AG04450 (cell line): ENCODE data around the gene SPSB3. TPM values are rescaled to one million over a fixed set of nuclear protein-coding genes. Genes with fewer than 3 reads are reported as not detected.

Experiments
- CTCF ChIA-PET: fragments of 300-600, 350-600 bp; formaldehyde crosslinking; extraction: SDS; loops from one replicate; lab custom pipeline; 2022; ENCODE audit warnings: antibody characterized with exemption, inconsistent platforms; lab: Charles Lee
- POLR2A ChIA-PET: fragments of 350-600 bp; formaldehyde crosslinking; extraction: SDS; loops from one replicate; lab custom pipeline; 2021; ENCODE audit warnings: antibody characterized with exemption, inconsistent platforms; lab: Yijun Ruan, JAX
- DNase-seq: peaks from one replicate; pipeline ENCODE4 v3.0.0-alpha.2; 2011; ENCODE audit warnings: low read depth, low spot score
- H3K27ac ChIP-seq: one replicate; pipeline ENCODE4 v1.5.1; 2012; ENCODE audit warnings: low read depth, low read length, control low read depth
- H3K27me3 ChIP-seq: one replicate; pipeline ENCODE4 v1.6.0; 2012; ENCODE audit warnings: low read length; ENCODE audit not compliant: control insufficient read depth, insufficient read depth
- H3K4me3 ChIP-seq: 2 replicates; pipeline ENCODE4 v1.5.1; 2011; ENCODE audit warnings: mild to moderate bottlenecking, low read depth, low read length, control low read depth
- H3K9me3 ChIP-seq: 2 replicates; pipeline ENCODE4 v1.5.1; 2012; ENCODE audit warnings: low read length; ENCODE audit not compliant: control insufficient read depth, insufficient read depth
- polyA plus RNA-seq: library from polyadenylated mRNA; depleted of rRNA; stranded (reverse); fragments of >200 nt; gene quantifications from 2 replicates; pipeline ENCODE4 v1.2.3, GENCODE V29; 2011
- TF ChIP-seq, protein P1 (sequence below): IDR thresholded peaks from 2 replicates; pipeline ENCODE4 v1.5.1; 2011; ENCODE audit warnings: low read depth, low read length, control low read depth, inconsistent platforms

Gene SPSB3
- polyA plus RNA-seq, 1 experiment, result 11.0 TPM

DNA sequence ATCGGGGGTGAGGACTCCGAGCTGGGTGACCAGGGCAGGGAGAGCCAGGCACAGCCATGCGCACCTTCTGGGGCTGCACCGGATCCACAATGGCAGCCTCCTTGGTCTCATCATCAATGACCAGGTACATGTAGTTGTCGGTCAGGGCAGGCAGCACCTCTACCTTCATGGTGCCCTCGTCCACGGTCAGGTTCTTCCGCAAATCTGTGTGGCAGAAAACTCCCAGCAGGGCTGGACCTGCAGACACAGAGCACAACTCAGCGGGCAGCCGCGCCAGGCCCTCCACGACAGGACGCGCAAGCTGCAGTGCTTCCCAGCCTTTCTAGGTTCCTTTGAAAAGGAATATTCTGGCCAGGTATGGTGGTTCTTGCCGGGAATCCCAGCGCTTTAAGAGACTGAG, 40.4 kb upstream of the SPSB3 start:
- H3K27ac ChIP-seq, result no peak overlapping the region
- H3K27me3 ChIP-seq, result no peaks in the 10 kb centered on the region
- CTCF ChIA-PET, result interaction anchor here (0.6 to 1.0 kb wide), 3 partner anchors 9 to 49 kb away, joined by 3 to 9 read pairs (median 4); no protein-coding TSS in a partner anchor
- DNase-seq, result no peak
- TF ChIP-seq, protein P1, sequence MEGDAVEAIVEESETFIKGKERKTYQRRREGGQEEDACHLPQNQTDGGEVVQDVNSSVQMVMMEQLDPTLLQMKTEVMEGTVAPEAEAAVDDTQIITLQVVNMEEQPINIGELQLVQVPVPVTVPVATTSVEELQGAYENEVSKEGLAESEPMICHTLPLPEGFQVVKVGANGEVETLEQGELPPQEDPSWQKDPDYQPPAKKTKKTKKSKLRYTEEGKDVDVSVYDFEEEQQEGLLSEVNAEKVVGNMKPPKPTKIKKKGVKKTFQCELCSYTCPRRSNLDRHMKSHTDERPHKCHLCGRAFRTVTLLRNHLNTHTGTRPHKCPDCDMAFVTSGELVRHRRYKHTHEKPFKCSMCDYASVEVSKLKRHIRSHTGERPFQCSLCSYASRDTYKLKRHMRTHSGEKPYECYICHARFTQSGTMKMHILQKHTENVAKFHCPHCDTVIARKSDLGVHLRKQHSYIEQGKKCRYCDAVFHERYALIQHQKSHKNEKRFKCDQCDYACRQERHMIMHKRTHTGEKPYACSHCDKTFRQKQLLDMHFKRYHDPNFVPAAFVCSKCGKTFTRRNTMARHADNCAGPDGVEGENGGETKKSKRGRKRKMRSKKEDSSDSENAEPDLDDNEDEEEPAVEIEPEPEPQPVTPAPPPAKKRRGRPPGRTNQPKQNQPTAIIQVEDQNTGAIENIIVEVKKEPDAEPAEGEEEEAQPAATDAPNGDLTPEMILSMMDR, result no peak
- POLR2A ChIA-PET, result no interaction called here
- H3K4me3 ChIP-seq, result no peak overlapping the region
- H3K9me3 ChIP-seq, result peaks cover 3% of the 10 kb centered on the region; the same call in 1 of the 2 replicates

DNA sequence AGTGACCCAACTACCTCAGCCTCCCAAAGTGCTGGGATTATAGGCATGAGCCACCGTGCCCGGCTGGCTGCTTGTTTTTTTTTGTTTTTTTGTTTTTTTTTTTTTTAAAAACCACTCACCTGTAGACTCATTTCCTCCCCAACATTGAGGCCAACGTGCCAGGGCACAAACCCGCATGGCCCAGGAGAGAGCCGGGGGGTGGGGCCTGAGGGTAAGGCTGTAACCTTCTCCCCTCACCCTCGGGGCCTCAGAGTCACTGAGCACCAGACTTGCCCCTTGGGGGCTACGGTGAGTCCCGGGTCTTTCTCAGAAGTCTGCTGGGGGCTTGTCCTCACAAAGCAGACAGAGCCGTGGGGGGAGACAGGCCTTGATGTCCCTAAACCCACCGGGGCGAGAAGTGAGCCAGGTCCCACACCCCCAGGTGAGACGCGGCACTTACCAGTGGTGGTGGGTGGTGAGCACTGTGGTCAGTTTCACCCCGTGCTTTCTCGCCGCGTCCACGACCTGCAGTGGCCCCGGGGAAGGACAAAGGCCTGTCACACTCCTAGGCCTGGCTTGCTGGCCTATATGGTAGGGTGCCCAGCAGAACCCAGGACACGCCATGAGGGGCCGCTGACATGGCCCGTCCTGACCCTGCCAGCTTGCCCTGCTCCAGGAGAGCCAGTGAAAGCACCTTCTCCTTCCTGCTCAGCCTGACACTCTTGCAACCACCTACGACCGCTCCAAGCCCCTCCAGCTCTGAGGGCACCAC, 39.7 kb upstream of the SPSB3 start:
- no peak for DNase-seq
- POLR2A ChIA-PET, result no interaction called here
- no peaks in the 10 kb centered on the region for H3K27me3 ChIP-seq
- H3K27ac ChIP-seq, result no peak overlapping the region
- H3K9me3 ChIP-seq, result no peaks in the 10 kb centered on the region; the same call in 1 of the 2 replicates
- CTCF ChIA-PET, result no interaction called here
- TF ChIP-seq, protein P1, result no peak
- no peak overlapping the region for H3K4me3 ChIP-seq

DNA sequence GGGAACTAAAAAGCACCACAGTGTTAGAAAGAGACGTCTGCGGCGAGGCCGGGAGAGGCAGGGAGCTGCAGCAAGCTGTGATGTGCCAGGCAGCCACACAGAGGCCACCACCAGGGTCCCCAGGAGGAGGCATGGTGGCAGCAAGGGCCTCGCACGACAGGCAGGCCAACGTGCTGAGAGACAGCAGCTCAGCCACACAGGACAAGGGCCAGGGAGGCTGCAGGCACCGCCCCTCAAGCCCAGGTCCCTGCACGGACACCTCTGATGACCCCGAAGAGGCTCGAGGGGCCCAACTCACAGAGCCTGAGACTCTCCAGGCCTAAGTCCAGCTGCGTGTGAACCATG, 38.5 kb upstream of the SPSB3 start:
- ChIA-PET POLR2A (no interaction called here), CTCF (no interaction called here)
- no peak for DNase-seq
- Histone ChIP-seq H3K27me3 (no peaks in the 10 kb centered on the region), H3K27ac (no peak overlapping the region), H3K9me3 (no peaks in the 10 kb centered on the region; the same call in 1 of the 2 replicates), H3K4me3 (no peak overlapping the region)
- TF ChIP-seq, protein P1, result no peak

DNA sequence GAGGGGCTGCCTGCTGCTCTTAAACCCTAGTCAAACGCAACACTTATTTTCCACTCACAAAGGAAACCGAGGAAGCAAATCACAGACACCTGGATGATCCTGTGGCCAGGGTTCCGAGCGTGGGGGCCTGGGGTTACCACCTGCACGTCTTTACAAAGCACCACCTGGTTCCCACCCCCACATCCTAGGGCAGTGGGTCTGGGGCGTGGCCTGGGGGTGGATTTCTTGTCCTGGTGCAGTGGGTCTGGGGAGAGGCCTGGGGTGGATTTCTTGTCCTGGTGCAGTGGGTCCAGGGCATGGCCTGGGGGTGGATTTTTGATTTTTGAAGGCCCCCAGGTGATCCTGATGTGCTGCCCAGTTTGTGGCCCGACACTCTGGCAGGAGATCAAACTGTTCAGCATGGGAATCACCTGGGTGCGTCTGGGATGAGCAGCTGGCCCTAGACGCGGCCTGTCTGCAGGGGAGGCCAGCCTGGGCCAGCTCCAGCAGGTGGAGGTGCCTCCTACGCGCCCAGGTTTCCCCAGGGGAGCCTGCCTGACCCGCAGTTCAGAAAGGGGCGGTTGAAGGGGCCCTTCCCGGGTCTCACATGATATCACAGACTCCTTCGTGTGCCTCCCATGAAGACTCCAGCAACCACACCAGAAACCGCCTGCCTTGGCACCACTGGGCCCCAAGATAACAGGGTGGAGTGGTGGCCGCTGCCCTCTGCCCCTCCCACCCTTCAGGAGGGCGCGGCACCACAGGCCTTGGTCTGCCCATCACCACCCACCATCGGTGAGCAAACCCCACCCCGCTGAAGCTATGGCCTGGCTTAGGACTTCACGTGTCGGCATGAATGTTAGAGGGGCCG, 38.0 kb upstream of the SPSB3 start:
- POLR2A ChIA-PET, result no interaction called here
- CTCF ChIA-PET, result no interaction called here
- H3K4me3 ChIP-seq, result no peak overlapping the region
- H3K9me3 ChIP-seq, result no peaks in the 10 kb centered on the region; the same call in 1 of the 2 replicates
- H3K27ac ChIP-seq, result no peak overlapping the region
- DNase-seq, result no peak
- H3K27me3 ChIP-seq, result no peaks in the 10 kb centered on the region
- TF ChIP-seq, protein P1, result no peak

DNA sequence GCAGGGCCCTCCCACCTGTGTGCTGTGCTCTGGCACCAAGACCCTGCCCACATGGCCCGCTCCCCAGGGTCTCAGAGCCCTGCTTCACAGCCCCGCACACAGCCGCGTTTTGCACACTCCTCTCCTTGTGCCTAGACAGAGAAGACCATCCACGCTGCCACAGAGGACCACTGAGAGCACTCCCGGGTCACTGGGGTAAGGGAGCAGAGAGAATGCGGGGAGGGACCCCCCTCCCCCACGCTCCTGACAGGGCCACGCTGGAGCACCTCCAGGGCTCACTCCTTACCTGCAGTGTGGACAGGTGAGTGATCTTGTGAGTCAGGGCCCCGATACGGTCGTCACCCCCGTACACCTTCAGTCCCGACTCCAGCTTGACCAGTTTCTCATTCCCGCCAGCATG, 37.2 kb upstream of the SPSB3 start:
- Histone ChIP-seq H3K4me3 (no peak overlapping the region), H3K27me3 (no peaks in the 10 kb centered on the region), H3K9me3 (no peaks in the 10 kb centered on the region; the same call in 1 of the 2 replicates), H3K27ac (no peak overlapping the region)
- POLR2A ChIA-PET, result no interaction called here
- TF ChIP-seq, protein P1, result no peak
- no peak for DNase-seq
- CTCF ChIA-PET, result no interaction called here
